ENCODE results near the gene TCF12.

TCF12 gene

DNA sequence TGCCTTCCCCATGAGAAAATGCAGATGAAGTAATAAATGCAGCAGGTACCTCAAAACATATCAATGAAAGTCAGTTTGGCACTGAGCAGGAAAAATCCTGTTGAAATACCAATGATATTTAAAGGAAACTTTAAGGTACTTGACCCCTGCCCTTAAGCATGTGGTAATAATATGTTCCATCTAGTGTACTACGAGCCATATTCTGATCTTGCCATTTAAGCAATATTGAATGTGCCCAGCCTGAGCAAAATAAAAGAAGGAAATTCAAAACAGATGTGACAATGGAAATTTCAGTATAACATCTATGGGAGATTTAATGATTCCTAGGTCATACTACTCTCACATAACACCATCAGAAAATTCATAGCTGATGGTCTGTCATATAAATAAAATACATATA is 266.1 kb downstream of the TCF12 start:
- no peak for DNase-seq

DNA sequence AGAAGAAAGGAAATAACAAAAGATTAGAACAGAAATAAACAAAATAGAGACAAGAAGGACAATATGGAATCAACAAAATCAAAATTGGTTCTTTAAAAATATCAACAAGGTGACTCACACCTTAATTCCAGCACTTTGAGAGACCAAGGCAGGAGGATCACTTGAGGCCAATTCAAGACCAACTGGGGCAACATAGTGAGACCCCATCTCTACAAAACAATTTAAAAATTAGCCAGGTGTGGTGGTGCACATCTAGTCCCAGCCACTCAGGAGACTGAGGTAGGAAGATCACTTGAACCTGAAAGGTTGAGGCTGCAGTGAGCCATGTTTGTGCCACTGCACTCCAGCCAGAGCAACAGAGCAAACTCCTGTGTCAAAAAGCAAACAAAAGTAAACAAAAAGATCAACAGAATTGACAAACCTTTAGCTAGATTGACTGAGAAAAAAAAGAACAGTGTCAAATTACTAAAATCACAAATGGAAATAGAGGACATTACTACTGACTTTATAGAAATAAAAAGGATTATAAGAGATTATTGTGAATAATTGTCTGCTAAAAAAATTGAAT is 267.1 kb downstream of the TCF12 start:
- DNase-seq, result no peak

DNA sequence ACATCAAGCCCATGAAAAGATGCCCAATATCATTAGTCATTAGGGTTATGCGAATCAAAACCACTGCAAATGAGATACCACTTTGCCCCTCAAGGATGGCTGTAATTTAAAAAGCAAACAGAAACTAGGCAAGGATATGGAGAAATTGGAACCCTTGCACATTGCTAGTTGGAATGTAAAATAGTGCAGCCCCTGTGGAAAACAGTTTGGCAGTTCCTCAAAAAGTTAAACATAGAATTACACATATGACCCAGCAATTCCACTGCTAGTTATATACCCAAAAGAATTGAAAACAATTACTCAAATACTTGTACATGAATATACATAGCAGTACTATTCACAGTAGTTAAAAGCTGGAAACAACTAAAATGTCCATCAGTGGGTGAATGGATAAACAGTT is 271.0 kb downstream of the TCF12 start:
- no peak for DNase-seq

DNA sequence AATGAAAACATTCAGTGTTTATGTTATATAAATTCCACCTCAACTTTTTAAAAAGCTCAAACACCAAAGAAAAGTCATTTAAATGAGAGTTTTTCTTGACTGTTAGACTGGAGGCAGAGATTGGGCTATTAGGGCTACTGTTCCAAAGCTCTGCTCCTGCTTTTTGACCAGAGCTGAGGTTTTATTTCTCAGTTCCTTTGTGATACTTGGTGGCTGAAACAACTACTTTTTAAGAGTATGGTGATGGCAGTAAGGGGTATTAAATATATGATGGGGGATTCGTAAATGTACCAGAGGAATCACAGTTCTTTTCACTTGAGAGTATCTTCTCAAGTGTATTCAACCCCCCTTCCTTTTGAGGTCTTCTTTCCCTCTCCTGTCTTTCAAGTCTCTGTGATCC is 271.8 kb downstream of the TCF12 start:
- DNase-seq, result no peak

DNA sequence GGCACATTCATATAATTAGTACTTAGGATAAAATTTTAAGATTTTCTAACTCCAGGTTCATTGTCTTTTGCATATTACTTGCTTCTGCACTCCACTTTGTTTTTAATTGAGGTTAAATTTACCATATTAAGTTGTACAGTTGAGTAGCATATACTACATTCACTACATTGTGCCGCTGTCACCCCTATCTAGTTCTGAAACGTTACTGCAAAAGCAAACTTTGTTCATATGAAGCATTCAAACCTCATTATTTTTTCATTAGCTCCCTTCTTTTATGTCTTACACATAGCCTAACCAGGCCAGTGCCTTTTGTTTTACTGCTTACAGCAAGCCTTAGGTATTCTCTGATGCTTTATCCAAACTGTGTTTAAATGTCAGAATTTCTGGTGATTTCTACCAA is 274.7 kb downstream of the TCF12 start:
- no peak for DNase-seq

DNA sequence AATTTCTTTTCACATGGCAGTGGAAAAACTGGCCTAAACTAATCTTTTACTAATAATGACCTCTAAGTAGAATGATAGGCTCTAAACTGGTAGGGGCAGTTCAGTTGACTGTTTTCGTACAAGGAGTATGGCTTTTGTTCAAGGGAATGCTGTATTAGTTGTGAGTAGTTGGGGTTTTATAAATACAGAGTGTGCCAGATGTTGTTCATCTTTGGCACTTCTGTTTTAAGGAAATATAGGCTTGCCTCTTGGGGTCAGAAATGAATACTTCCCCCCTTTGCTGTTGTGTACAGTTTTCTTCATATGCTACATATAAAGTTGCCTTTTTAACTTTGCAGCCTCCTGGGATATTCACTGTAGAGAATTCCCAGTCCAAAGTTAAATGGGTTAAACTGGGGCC is 276.9 kb downstream of the TCF12 start:
- DNase-seq, result no peak

DNA sequence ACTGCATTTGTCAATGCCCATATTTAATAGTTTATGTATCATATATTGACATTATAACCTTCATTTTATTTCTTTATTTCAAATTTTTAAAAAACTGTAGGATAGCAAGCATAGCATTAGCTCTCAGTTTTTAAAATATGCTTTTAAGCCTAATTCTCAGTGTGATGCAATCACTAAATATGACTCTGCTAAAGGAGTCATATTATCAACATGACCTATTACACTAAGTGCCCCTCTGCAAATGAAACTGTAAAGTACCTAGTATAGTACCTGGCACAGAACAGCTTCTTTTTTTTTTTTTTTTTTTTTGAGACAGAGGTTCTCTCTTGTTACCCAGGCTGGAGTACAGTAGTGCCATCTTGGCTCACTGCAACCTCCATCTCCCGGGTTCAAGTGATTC is 278.4 kb downstream of the TCF12 start:
- no peak for DNase-seq

DNA sequence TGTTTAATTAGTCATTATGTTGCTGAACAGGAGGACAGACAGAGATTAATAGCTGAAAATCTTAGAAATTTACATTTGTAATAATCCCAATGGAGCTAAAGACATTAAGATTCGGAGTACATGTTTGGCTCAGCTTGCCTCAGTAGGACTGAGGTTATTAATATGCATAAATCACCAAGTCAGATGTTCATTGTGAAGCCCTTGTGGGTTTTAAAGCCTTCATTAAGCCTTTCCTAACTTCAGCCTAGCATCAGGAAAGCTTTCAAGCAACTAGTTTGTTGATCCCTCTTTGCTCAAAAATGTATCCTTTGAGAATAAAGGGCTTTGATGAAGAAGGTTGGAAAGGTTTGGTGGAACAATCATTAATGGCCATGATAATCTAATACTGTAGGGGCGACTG is 279.7 kb downstream of the TCF12 start:
- no peak for DNase-seq

DNA sequence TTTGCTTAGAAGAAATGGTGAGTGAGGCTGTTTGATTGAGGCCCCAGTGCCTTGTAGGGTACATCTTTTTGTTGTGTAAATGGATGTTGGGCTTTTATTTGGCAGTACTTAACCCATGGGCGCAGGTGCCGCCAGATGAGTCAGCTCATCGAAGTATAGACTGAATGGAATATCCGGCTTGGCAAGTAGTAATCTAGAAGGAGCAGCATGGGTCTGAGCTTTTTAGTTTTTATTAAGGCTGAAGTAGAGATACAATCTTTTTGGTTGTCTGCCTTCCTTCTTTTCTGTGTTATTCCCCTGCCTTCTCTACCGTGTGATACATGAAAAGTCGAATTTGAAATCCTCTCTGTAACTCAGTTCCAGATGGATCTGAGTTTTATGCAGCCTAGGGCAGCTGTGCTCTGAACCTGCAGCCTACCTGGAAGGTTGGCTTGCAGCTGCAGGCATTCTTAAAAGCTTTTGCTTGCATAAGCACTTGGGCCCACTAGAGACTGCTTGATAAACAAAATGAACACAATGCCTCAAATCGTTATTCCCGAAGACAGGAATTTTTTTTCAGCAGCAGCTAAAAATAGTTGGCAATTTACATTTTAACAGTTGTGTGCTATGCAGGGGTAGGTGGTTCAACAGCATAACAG is 280.3 kb downstream of the TCF12 start:
- no peak for DNase-seq

DNA sequence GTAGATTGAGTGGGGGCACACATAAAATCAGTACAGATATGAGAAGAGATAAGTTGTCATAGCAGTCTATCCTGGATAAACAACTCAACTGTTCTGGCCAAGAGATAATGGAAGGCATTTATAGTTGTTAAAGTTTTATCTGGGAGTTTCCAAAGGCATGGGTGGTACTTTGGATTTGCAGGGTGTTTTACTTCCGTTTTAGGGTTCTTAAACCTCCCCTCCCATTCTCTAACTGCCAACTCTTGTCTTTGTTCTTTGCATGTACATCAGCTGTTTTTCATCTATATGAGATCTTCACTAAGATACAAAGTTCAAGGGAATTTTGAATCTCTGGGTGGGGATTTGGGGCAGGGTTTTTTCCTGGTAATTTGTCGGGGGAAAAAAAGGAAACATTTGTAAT is 283.1 kb downstream of the TCF12 start:
- no peak for DNase-seq

DNA sequence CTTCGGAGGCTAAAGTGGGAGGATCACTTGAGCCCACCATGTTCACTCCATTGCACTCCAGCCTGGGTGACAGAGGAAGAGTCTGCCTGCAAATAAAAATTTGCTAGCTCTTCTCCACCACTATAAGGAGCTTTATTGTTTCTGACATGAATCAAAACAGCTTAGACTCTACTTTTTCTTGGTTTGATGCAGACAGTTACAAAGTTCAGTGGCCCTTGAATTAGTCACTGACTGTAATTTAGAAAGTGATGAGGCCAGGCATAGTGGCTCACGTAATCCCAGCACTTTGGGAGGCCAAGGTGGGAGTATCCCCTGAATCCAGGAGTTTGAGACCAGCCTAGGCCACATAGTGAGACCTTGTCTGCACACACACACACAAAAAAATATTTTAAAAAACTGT is 285.5 kb downstream of the TCF12 start:
- no peak for DNase-seq

DNA sequence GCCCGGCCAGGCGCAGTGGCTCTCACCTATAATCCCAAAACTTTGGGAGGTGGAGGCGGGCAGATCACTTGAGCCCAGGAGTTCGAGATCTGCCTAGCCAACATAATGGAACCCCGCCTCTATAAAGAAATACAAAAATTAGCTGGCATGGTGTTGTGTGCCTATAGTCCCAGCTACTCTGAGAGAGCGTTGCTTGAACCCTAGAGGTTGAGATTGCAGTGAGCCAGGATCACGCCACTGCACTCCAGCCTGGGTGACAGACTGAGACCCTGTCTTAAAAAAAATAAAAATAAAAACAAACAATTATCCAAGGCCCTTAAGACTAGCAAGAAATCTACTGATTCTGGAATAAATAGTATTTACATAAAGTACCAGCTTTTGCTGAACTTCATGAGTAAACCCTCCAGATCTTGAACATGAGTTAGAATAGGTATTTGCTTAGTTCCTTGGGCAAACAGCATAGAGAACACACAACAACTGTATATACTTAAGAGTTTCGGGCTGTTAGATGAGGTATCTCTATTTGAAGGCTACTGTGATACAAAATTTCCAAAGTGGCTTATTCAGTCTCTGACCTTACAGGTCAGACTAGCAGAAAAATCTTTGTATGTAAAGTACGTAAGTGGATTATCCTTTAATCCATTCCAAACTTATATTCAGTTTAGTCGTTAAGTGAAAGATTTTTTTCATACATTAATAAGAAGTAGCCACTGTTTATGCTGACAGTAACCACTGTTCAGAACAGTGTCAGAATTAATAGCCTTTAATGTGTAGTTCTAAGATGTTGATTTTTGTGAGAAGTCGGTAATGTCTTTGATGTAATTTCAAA is 286.8 kb downstream of the TCF12 start:
- DNase-seq, result no peak

DNA sequence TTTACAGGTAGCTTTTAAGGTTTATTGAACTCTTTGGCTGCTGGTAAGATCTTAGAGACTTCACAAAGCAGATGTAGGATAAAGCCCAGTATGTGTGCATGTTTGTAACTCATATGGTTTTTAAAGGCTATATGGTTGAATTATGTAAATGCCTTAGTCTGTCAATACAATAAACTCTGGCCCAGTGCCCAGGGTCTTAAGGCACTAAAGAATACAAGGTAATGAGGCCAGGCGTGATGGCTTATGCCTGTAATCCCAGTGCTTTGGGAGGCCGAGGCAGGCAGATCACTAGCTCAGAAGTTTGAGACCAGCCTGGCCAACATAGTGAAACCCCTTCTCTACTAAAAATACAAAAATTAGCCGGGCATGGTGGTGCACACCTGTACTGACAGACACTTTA is 287.6 kb downstream of the TCF12 start:
- DNase-seq, result no peak

DNA sequence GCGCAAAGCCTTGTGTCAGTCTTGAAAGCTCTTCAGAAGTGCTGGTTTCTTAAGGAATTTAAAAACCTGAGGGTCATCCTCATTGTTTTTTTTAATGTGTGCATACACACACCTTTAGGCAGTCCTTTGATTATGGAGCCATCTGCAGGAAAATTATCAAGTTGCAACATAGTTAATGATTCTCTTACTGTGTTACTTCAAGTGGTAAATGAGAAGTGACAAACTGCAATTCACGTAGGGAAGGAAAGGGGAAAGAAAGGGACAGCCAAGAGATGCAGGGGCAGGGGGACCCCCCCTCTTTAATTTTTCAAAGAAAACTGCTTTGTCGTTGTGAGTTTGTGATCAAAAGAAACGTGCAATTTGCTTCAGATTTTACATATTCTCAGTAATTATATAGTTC is 295.4 kb downstream of the TCF12 start:
- DNase-seq, result no peak

DNA sequence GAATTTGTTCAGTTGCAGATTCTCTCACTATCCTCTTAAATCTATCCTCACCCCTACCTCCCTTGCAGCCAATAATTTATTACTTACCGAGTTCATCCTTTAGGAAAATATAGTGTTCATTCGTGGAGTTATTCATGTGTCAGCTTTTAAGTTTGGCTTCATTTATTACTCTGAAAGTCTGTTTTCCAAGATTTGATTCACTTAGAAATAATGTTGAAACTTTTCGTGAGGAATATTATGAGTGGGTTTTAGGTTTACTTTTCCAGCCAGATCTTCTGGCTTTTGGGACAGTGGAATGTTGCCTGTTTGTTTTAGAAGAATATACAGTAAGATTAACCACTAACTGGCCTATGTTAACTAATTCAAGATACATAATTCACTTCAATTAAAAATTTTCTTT is 296.9 kb downstream of the TCF12 start:
- DNase-seq, result no peak

DNA sequence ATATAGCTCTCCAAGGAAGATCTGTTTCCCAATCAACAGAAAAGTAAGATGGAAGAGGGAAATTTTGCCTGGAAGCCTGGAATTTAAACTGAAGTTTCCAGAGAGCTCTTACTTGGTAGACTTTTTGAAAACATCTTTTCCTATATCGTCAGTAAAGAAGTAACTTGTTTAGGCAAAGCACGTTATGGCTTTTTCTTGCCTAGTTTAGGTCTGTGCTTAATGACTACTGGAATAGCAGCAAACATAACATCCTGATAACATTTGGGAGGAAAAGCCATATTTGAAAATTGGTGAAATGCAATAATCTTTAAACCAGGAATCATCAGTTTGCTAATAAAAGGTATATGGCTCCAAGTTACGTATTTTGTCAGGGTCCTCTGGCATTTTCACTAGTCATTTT is 297.4 kb downstream of the TCF12 start:
- DNase-seq, result no peak

DNA sequence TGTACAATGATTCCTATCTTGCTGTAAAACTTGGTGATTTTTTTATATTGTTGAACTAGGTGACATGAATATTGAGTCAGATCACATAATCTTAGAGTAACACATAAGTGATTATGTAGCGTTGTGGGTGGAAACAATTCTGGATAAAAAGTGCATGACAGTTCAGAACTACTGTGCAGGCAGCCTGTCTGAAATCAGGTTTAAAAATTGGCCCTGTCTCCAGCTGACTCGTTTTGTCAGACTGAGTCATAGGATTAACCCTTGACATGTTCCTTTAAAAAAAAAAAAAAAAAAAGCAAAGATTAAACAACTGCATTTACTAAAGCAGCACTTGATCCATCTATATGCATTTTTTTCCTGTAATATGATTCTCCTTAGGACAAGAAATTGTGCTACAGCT is 297.8 kb downstream of the TCF12 start:
- no peak for DNase-seq

DNA sequence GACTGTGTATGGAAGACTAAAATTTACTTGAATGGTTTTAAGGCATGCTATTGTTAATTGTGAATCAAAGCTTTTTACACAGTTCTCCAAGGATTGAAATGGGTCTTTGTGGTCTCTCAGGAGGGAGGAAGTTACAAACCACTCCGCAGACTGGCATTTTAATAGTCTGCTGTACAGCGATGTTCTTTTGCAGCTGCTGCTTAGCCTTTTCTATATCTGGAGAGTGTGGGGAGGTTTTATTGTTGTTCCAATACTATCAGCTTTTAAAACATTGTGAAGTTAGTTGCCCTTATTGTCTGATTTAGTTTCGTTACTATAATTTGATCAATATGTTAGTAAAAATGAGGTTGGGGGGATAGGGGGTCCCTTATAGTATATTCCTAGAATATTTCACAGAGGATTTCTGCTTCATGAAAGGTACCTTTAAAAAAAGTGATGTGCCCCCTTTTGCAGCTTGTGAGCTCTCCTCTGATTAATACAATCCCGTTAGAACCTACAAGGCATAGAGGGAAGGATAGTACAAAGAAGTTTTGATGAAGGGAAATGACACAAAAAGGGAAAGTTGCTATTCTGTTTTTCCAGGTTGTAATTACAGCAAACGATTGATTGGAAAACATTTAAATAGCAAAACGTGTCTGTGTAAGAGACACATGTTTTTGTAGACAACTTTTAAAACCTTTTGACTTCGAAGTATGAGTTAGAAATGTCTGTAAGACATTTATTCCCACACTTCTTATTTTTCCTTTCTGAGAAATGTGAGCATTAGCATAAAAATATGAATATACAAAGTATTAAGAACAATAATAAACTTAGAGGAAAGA is 299.5 kb downstream of the TCF12 start:
- no peak for DNase-seq

DNA sequence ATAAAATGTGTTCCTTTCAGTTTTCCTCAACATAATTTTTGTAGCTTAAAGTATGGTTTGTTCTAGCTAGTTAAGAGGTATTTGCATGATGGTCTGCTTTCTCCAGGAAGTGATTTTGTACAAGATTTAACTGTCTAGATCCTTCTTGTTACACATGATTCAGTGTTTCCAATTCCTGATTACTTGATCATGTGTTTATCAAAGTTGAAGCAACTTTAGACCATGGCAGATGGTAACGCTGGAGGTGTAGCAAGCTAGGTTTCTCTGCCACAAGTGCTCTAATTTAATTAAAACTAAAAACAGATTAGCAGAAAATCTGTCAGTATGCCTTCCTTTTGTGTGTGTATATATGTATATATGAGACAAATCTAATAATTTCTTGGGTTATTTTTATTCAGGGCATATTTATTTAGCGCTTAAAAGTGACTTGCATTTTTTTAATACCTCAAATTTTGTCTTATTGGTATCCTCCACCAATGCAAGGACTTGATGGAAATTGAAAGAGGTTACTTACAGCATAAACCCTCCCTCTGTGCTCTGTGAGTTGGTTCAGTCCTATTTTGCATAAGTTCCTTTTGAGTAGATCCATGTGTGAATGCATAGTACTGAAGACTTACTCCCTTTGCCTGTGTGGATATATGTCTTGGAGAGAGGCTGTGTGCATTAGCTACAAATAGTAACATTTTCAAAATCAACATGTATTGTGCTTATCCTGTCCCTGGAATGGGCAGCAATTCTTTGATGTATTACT is 300.6 kb downstream of the TCF12 start:
- no peak for DNase-seq

DNA sequence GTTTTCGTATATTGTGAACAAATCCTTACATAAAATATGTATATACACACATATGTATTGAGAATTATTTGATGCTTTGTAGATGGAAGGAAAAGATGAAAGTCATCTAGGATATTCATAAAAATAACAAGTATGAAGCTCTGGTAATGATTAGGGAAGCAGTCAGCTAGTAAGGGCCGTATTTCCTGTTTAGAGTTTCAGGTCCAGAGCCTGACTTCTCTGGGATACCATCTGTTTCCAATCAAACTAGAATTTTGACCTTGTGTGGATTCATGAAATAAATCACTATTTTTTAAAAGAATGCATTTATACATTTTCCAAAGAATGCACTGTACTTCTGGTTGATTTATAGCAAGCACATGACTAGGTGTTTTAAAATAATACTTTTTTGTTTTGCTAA is 301.8 kb downstream of the TCF12 start:
- no peak for DNase-seq

DNA sequence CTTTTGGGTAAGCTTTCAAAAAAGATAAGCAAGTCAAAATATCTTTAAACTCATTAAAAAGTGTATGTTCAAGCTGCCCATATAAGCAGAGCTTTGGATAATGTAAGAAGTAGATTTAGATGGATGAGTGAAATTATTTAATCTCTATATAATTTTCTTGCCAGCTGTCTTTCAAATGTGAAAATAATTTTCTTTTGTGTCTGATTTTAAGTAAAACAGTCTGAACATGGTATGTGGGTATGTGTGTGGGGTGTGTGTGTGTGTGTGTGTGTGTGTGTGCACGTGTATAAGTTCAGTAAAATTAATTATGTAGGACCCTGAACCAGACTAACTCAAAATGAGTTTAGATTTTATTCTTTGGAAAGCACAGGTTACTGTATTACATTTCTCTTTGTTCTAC is 302.7 kb downstream of the TCF12 start:
- DNase-seq, result no peak

DNA sequence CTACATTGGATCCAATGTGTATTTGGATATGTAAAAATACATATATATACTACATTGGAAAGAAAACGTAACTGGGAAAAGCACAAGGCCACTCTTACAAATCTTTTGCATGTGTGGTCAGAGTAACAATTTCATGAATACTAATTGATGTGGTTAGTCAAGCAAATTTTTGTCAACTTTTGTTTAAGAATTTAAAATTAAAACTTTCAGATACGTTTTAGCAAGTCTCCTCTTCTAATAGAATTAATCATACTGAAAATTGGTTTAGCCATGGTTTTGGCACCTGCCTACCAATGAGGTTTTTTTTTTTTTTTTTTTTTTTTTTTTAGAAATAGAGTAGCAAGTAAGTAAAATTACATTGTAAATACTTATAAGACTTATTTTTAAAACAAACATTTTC is 304.9 kb downstream of the TCF12 start:
- DNase-seq, result no peak

DNA sequence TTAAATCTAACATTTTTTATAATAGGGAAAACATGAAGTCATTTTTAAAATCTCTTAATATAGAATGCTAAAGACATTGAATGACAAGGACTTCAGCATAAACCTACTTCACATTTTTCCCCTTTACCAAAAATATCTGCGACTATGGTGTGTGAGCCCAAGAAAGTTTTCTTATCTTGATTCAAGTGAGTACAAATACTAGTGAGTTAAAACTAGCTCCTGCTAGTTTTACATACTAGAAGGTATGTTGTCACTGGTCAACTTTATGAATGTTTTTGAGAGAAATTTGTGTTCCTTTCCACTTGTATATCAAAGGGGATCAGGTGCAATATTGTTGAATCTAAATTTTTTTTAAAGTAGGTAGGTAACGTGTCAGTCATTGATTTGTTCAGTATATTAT is 305.4 kb downstream of the TCF12 start:
- DNase-seq, result no peak

All from stimulated activated CD4-positive, alpha-beta T cell treated with anti-CD3 and anti-CD28 coated beads, Interleukin-4, amount 100 ng/mL, for 4 hours (primary cell).